ENCODE results near the gene CTNNBL1.

Gene CTNNBL1

GRCh38 chr20:37808233-37809070, 114.6 kb downstream of the CTNNBL1 start:
- DNase-seq (ENCODE audit: extremely low read depth in 1 of 2, low read depth in 1 of 2): no peak

DNA sequence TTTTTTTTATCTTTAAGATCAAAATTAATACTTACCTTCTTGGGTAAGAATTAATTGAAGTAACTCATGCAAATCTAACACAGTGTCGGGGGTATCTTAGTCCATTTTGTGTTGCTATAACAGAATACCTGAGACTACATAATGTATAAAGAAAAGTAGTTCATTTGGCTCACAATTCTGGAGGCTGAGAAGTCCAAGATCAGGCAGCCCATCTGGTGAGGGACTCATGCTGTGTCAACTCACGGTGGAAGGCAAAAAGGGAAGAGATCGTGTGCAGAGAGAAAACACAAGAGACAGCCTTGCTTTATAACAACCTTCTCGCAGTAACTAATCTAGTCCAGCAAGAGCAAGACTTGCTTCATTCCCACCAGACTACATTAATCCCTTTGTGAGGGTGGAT, 116.2 kb downstream of the CTNNBL1 start:
- no peak for DNase-seq (ENCODE audit: extremely low read depth in 1 of 2, low read depth in 1 of 2)

DNA sequence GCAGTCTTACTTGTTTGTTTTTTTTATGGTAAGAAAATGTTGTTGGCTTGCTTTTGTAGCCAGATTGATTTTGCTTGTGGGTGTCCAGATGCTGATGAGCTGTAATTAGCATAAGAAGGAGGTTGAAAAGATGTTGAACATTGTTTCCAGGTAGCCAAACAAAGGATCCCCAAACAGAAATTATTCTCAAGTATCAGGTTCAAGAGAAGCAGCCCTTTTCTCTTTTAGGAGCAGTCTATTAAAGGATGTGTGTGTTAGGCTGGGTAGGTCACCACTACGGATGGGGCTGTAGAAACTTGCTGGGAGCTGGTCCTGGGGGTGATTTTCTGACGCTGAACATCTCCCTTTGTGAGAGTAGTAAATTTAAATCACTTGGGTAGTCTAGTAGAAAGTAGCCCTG, 122.2 kb downstream of the CTNNBL1 start:
- no peak for DNase-seq (ENCODE audit: extremely low read depth in 1 of 2, low read depth in 1 of 2)

GRCh38 chr20:37816726-37817125, 122.9 kb downstream of the CTNNBL1 start:
- no peak for DNase-seq (ENCODE audit: extremely low read depth in 1 of 2, low read depth in 1 of 2)

DNA sequence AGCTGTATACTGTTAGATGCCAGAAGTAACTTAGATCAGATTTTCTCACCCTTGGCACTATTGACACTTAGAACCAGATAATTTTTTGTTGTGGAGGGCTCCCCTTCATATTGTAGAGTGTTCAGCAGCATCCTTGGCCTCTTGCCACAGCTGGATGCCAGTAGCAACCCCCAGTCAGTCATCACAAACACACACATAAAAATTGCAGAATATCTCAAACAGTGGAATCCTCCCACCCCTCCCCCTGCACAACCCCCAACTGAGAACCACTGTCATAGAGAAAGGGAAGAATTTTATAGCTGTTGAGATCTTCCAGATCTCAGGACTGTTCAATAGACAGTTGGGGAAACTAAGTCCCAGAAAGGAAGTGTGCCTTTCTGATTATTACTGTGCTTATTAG, 127.9 kb downstream of the CTNNBL1 start:
- no peak for DNase-seq (ENCODE audit: extremely low read depth in 1 of 2, low read depth in 1 of 2)

- DNase-seq (ENCODE audit: extremely low read depth in 1 of 2, low read depth in 1 of 2): no peak
Observed at GRCh38 chr20:37822141-37822601, 128.3 kb downstream of the CTNNBL1 start.

- no peak for DNase-seq (ENCODE audit: extremely low read depth in 1 of 2, low read depth in 1 of 2)
Observed at GRCh38 chr20:37823296-37823980, 129.6 kb downstream of the CTNNBL1 start.

- no peak for DNase-seq (ENCODE audit: extremely low read depth in 1 of 2, low read depth in 1 of 2)
Observed at GRCh38 chr20:37827605-37828004, 133.8 kb downstream of the CTNNBL1 start.

DNA sequence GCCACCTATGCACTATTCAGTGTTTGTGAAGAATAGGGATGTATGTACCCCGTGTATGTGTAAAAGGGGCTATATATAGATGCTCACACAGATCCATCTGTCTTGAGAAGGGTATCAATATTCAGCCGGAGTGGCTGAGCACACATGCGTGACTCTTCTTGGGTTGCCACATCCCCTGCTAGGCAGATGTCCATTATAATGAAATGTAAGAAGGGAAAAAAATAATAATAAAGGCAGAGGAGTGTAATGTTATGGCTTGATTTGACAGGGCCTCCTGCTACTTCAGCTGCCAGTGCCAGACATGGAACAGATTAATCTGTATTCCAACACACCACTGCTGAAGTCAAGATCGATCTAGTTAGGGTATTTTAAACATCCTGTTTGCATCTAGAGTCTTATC, 134.9 kb downstream of the CTNNBL1 start:
- DNase-seq (ENCODE audit: extremely low read depth in 1 of 2, low read depth in 1 of 2): no peak

DNA sequence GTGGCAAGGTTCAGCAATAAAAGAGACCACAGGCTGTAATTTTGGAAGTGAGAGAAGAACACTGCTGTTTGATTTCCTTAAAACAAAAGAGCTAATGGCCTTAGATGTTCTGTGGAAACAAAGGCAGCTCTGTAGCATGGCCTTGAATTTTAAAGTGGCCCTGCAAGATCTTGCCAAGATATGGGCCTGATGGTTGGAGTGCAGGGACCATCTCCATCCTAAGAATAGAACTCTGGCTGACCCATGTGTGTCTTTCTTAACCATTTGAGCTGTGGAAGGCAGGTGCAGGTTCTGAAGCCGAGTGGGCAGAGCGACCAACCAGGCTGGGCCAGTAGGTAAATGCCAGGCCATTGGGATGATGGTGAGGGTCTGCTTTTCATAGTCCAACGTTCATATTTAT, 135.3 kb downstream of the CTNNBL1 start:
- no peak for DNase-seq (ENCODE audit: extremely low read depth in 1 of 2, low read depth in 1 of 2)

DNA sequence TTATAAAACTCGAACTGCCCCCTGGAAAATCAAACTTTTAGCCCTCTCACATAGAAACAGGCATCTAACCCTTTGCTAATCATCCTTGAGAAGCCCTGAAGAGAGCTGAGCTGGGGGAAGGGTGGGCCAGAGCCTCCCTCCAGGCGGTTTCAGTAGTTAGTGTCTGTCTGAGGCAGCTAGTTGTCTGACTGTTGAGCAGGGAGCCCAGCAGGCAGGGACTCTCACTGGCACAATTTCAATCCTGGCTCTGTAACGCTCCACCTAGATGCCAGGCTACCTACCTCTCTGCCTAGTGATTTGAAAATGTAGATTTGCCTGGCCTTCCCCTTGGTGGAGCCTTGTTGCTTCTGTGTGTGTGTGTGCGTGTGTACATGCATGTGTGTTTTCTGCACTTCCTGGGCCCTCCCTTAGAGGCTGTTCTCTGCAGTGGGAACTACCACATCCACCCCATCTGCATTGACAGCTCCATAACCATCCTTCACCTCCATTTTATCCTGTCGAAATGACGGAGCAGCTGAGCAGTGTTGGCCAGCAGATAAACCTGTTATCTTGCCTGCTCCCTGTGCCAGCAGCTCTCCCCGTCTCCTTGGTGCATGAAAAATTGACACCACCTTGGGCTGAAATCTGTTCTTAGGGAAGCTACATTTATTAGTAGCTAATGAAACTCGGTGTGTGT, 139.5 kb downstream of the CTNNBL1 start:
- DNase-seq (ENCODE audit: extremely low read depth in 1 of 2, low read depth in 1 of 2): no peak

DNA sequence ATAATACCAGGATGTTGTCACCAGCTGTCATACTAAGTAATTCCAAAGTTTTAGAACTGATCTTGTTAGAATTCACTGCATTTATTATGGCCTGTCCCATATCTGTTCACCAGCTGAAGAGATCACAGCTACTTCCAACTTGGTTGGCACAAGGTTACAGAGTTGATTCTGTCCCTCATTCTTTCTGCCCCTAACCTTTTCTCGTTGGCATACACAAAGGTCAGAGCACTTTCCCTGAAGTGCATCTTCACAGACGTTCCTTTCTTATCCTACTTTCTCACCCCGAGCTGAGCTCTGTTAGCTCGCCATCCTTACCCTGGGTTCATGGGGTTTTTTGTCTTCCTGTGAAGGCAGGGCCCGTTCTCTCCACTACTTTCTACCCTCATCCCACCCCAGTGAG, 143.1 kb downstream of the CTNNBL1 start:
- no peak for DNase-seq (ENCODE audit: extremely low read depth in 1 of 2, low read depth in 1 of 2)

GRCh38 chr20:37837924-37838323, 144.1 kb downstream of the CTNNBL1 start:
- DNase-seq (ENCODE audit: extremely low read depth in 1 of 2, low read depth in 1 of 2): no peak

DNA sequence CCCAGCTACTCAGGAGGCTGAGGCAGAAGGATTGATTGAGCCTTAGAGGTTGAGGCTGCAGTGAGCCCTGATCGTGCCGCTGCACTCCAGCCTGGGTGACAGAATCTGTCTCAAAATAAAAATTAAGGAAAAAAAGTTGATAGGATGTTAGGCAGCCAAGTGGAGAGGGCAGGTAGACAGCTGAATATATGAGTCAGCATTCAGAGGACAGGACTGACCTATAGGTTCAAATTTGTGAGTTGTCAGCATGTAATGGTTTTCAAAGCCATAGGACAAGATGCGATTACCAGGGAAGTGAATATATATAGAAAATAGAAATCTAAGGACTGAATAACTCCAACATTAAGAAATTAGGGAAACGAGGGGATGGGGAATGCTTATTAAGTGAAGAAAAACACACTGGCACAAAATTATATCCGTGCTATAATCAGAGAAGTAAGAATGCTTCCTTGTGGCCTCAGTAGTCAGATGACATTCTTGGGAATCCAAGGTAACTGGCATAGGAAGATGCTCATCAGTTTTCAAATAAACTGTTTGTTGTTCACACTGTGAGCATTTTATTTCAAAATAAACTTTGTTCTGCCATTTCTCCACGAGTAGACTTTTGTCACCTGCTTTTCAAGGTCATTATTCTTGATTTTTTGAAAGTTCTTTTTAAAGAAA, 145.1 kb downstream of the CTNNBL1 start:
- DNase-seq (ENCODE audit: extremely low read depth in 1 of 2, low read depth in 1 of 2): no peak

DNA sequence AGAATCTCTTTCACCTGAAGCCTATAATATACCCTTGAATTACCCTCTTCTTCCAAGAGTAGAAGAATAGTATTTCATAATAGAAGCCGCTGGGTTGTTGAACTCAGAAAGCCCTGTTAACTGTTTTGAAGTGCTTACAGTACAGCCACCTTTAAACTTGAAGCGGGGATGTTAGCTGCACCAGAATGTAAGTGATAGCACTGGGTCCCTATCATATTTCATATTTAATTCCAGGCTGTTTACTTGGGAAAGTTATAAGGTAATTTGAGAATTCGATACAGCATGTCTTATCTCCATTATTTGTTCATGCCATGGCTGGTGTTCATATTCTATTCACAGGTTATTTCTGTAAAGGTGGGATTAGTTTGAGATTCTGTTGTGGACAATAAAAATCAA, 145.6 kb downstream of the CTNNBL1 start:
- no peak for DNase-seq (ENCODE audit: extremely low read depth in 1 of 2, low read depth in 1 of 2)

- DNase-seq (ENCODE audit: extremely low read depth in 1 of 2, low read depth in 1 of 2): no peak
Observed at GRCh38 chr20:37839955-37840354, 146.1 kb downstream of the CTNNBL1 start.

GRCh38 chr20:37841389-37841788, 147.6 kb downstream of the CTNNBL1 start:
- DNase-seq (ENCODE audit: extremely low read depth in 1 of 2, low read depth in 1 of 2): no peak

GRCh38 chr20:37841971-37842370, 148.1 kb downstream of the CTNNBL1 start:
- no peak for DNase-seq (ENCODE audit: extremely low read depth in 1 of 2, low read depth in 1 of 2)

DNA sequence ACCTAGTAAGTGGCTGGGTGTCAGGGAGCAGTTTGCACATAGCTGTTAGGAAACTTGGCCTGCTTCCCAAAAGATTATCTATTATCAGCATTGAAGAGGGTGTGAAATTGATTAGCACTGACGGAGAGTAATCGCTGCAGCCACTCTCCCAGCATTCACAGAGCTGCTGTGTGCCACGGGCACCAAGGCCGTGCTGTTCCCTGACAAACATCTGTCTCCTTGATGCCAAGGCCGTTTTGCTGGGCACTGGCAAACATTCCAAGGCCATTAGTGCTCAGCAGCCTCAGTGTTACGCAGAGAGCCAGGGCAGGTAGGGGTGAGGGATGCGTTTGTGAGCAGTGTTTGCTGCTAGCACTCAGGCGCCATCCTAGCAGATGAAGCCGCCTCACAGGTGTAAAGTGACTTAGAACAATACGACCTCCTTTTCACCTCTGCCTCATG, 151.4 kb downstream of the CTNNBL1 start:
- DNase-seq (ENCODE audit: extremely low read depth in 1 of 2, low read depth in 1 of 2): no peak

- DNase-seq (ENCODE audit: extremely low read depth in 1 of 2, low read depth in 1 of 2): no peak
Observed at GRCh38 chr20:37845878-37846277, 152.0 kb downstream of the CTNNBL1 start.

DNA sequence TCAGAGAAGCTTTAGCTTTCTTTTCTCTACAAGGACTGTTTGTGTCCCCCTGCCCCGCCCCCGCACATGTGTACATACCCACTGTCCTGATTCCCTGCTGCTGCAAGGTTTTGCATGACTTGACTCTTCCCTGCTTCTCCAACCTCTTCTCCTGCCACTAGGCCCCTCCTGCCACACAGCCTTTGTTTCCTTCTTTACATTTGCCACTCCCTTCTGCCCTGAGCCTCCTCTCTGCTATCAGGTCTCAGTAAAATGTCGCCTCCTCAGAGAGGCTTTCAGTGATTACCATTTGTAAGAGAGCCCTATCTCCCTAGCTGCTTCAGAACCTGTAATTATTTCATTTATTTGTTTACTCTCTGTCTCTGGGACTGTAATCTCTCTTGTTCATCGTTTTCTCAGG, 152.7 kb downstream of the CTNNBL1 start:
- DNase-seq (ENCODE audit: extremely low read depth in 1 of 2, low read depth in 1 of 2): no peak

All from activated CD8-positive, alpha-beta memory T cell treated with anti-CD3 and anti-CD28 coated beads for 1 hour (primary cell).